Tibial artery (tissue), 4 donors: ENCODE data around the gene MSANTD3.

Experiments
- DNase-seq, 2 donors: peaks; one replicate each; pipeline ENCODE4 v3.0.0-alpha.2; 2019
- H3K27ac ChIP-seq, 2 donors: fragments of 200-600 bp; sonication (generic) in 1 of 2; 1 replicate in 1 of 2; 2 replicates in 1 of 2; pipeline ENCODE4 v1.5.1; 2018 to 2019; ENCODE audit warnings: mild to moderate bottlenecking in 1 of 2
- H3K27me3 ChIP-seq, 2 donors: fragments of 200-600 bp; sonication (generic) in 1 of 2; one replicate each; pipeline versions ENCODE4 v1.5.1 to v1.6.0; 2016 to 2019
- H3K36me3 ChIP-seq, 3 donors: fragments of 200-600 bp; sonication (generic) in 2 of 3; one replicate each; pipeline ENCODE4 v1.5.1; 2016 to 2019; ENCODE audit warnings: mild to moderate bottlenecking in 2 of 3
- H3K4me1 ChIP-seq, 4 donors: fragments of 200-600 bp; sonication (generic) in 2 of 4; 1 replicate in 3 of 4; 2 replicates in 1 of 4; pipeline ENCODE4 v1.5.1; 2016 to 2019
- H3K4me3 ChIP-seq, 2 donors: fragments of 200-600 bp; sonication (generic) in 1 of 2; 1 replicate in 1 of 2; 2 replicates in 1 of 2; pipeline ENCODE4 v1.5.1; 2018 to 2019; ENCODE audit warnings: mild to moderate bottlenecking in 2 of 2
- H3K9me3 ChIP-seq, 3 donors: fragments of 200-600 bp; sonication (generic) in 1 of 3; one replicate each; pipeline ENCODE4 v1.5.1; 2016 to 2019
- intact Hi-C: fragments of 100-400 bp; cut with DNase I; formaldehyde crosslinking; loops from one replicate; pipeline ENCODE4 v1.15.0; 2023; ENCODE audit warnings: low total_unique reads
- TF ChIP-seq, protein P1 (sequence below), 2 experiments: fragments of 200-600 bp in 1 of 2; fragments of 450-650 bp in 1 of 2; IDR thresholded peaks; one replicate each; pipeline ENCODE4 v1.5.1; 2017 to 2019; ENCODE audit warnings: antibody characterized with exemption in 2 of 2, mild to moderate bottlenecking in 1 of 2, moderate library complexity in 1 of 2

The MSANTD3 gene

DNA sequence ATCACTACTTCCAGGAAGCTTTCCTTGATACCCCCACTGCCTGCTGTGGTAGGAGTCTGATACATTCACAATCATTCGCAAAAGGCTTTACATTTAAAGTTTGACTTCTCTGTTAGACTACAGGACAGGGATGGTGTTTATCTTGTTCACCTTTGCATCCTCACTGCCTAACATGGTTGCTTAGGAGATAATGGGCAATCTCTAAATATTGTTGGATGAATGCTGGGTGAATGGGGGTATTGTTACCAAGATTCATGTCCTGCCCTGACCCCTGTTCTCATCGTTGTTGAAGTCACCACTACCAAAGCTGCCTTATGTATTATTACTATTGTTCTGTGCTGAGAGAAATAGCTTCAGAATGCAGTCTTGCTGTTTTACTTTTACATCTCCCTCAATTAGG lies 38.3 kb downstream of the MSANTD3 start:
- Histone ChIP-seq H3K36me3 (no peaks in the 10 kb centered on the region), H3K4me3 (no peak overlapping the region), H3K27me3 (no peaks in the 10 kb centered on the region), H3K9me3 (no peaks in the 10 kb centered on the region), H3K27ac (no peak overlapping the region), H3K4me1 (no peaks in the 10 kb centered on the region)
- DNase-seq = no peak
- intact Hi-C loops = no loop called here
- TF ChIP-seq, protein P1, sequence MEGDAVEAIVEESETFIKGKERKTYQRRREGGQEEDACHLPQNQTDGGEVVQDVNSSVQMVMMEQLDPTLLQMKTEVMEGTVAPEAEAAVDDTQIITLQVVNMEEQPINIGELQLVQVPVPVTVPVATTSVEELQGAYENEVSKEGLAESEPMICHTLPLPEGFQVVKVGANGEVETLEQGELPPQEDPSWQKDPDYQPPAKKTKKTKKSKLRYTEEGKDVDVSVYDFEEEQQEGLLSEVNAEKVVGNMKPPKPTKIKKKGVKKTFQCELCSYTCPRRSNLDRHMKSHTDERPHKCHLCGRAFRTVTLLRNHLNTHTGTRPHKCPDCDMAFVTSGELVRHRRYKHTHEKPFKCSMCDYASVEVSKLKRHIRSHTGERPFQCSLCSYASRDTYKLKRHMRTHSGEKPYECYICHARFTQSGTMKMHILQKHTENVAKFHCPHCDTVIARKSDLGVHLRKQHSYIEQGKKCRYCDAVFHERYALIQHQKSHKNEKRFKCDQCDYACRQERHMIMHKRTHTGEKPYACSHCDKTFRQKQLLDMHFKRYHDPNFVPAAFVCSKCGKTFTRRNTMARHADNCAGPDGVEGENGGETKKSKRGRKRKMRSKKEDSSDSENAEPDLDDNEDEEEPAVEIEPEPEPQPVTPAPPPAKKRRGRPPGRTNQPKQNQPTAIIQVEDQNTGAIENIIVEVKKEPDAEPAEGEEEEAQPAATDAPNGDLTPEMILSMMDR (IDR thresholded peaks at IDR 0.05) = no peak

DNA sequence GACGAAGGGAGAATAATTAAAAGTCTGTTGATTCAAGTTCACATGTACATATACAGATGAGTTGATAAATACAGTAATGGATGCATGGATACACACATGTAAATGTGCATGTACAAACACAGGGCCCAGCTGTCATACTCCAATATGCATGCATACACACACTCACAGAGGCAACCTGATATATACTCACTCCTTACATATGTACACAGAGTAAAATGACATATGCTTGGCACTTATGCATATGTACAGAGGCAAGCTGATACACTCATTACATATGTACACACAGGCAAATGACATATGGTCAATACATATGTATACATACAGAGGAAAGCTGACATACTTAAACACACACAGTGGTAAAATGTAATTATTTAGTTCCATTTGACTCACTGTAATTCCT lies 38.8 kb downstream of the MSANTD3 start:
- TF ChIP-seq, protein P1 (IDR thresholded peaks at IDR 0.05) = no peak

DNA sequence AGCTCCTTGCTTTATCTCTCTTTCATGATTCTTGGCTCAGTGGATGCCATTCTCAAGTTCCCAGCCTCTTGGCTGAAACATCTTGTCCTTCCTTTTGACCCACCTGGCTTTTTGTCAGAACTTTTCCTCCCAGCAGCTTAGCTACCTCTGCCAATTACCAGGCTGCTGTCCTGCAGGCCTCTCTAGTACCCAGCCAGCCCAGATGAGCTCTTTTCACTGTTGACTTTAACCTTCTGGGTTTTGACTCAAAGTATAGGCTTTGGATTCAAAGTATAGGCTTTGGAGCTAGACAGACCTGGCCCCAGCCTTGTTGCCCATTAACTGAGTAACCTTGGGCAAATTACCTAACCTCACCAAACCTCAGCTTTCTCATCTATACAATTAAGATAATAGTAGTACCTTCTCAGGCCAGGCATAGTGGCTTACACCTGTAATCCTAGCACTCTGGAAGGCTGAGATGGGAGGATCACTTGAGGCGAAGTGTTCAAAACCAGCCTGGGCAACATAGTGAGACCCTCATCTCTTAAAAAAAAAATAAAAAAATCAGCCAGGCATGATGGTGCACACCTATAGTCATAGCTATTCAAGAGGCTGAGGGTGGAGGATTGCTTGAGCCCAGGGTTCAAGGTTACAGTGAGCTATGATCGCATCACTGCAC lies 39.4 kb downstream of the MSANTD3 start:
- H3K27ac ChIP-seq = no peak overlapping the region

More for the DNA sequence above, 38.8 kb downstream of the MSANTD3 start:
- Histone ChIP-seq H3K27me3 (no peaks in the 10 kb centered on the region), H3K27ac (no peak overlapping the region), H3K36me3 (no peaks in the 10 kb centered on the region), H3K9me3 (no peaks in the 10 kb centered on the region), H3K4me3 (no peak overlapping the region), H3K4me1 (no peaks in the 10 kb centered on the region)
- intact Hi-C loops = no loop called here
- no peak for DNase-seq

DNA sequence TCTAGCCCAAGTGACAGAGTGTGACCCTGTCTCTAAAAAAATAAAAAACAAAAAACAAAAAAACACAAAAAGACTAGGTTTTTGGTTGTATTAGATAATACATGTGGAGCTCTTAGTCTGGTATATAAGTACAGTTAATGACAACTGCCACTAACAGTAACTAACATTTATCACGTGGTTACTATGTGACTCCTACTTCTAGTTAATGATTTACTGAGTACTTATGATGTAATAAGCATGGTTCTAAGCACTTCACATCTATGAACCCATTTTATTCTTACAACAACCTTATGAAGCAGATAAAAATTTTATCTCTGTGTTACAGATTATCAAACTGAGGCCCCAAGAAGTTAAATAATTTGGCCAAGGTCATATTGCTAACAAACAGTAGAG lies 39.9 kb downstream of the MSANTD3 start:
- intact Hi-C loops = no loop called here
- no peak for DNase-seq
- Histone ChIP-seq H3K9me3 (no peaks in the 10 kb centered on the region), H3K4me3 (no peak overlapping the region), H3K27ac (no peak overlapping the region), H3K36me3 (no peaks in the 10 kb centered on the region), H3K4me1 (no peaks in the 10 kb centered on the region), H3K27me3 (no peaks in the 10 kb centered on the region)
- TF ChIP-seq, protein P1 (IDR thresholded peaks at IDR 0.05) = no peak

More for the DNA sequence above, 39.4 kb downstream of the MSANTD3 start:
- TF ChIP-seq, protein P1 (IDR thresholded peaks at IDR 0.05) = no peak
- no peak overlapping the region for H3K4me3 ChIP-seq
- H3K9me3 ChIP-seq = no peaks in the 10 kb centered on the region
- H3K4me1 ChIP-seq = no peaks in the 10 kb centered on the region
- H3K36me3 ChIP-seq = no peaks in the 10 kb centered on the region
- no peaks in the 10 kb centered on the region for H3K27me3 ChIP-seq
- intact Hi-C loops = no loop called here
- DNase-seq = no peak

DNA sequence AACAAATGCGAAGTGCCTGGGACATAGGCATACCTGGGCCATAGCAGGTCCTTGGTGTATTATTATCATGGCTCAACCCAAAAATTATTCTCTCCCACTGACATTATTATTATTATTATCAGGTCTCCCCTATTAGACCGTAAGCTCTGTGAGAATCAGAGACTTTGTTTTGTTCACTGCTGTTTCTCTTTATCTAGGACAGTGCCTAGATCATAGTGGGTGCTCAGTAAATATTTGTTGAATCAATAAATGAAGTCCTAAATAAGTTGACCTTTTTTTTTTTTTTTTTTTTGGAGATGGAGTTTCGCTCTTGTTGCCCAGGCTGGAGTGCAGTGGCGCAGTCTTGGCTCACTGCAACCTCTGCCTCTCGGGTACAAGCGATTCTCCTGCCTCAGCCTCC lies 41.1 kb downstream of the MSANTD3 start:
- Histone ChIP-seq H3K36me3 (no peaks in the 10 kb centered on the region), H3K4me1 (peaks cover 0 to 6% (median 3%) of the 10 kb centered on the region in 4 donors), H3K27me3 (no peaks in the 10 kb centered on the region), H3K27ac (no peak overlapping the region), H3K9me3 (no peaks in the 10 kb centered on the region), H3K4me3 (no peak overlapping the region)
- no peak for DNase-seq
- TF ChIP-seq, protein P1 (IDR thresholded peaks at IDR 0.05) = no peak
- intact Hi-C loops = no loop called here

DNA sequence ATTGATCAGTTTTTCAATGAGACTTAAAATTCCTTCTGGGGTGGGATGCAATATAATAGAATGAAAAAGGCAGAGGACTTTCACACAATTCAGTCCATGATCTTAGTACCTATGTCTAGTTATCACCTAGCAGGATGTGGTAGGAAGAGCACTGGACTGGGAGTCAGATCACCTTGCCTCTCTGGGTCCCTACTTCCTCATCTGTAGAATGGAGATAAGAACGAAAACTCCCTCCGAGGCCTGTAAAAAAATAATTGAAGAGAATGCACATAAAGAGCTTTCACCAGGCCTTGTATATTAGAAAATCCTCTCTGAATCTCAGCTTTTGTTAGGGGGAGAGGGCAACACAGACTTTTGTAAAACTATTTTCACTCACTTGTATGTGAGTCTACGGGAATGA lies 45.3 kb downstream of the MSANTD3 start:
- Histone ChIP-seq H3K4me3 (no peak overlapping the region), H3K9me3 (no peaks in the 10 kb centered on the region), H3K4me1 (peaks cover 0 to 16% (median 11%) of the 10 kb centered on the region in 4 donors), H3K27ac (no peak overlapping the region), H3K27me3 (peaks cover 0 to 3% of the 10 kb centered on the region in 2 donors), H3K36me3 (no peaks in the 10 kb centered on the region)
- TF ChIP-seq, protein P1 (IDR thresholded peaks at IDR 0.05) = no peak
- intact Hi-C loops = no loop called here
- DNase-seq = no peak
